Keratinocyte (primary cell): ENCODE results near the gene HPCAL1. TPM values are rescaled to one million over a fixed set of nuclear protein-coding genes. Genes with fewer than 3 reads are reported as not detected.

Source experiments
- DNase-seq: peaks from one replicate; pipeline ENCODE4 v3.0.0-alpha.2; 2011; ENCODE audit warnings: low read depth, missing footprints, low spot score
- FAIRE-seq: peaks from 2 replicates; lab custom pipeline; 2011; peaks lifted over from hg19 to GRCh38; lab: Jason Lieb, UNC
- H2AFZ ChIP-seq: 2 replicates; pipeline ENCODE4 v1.6.0; 2012; ENCODE audit warnings: low read length, control low read depth, inconsistent platforms; ENCODE audit not compliant: control insufficient read depth
- H3K27ac ChIP-seq: 2 replicates; pipeline ENCODE4 v1.5.1; 2011; ENCODE audit warnings: low read length; ENCODE audit not compliant: control insufficient read depth, insufficient read depth
- H3K27me3 ChIP-seq: 3 replicates; pipeline ENCODE4 v1.6.0; 2011; ENCODE audit warnings: low read length; ENCODE audit not compliant: control insufficient read depth, insufficient read depth; ENCODE audit errors: extremely low read depth
- H3K36me3 ChIP-seq, 2 experiments: 2 replicates in 1 of 2; 3 replicates in 1 of 2; pipeline ENCODE4 v1.5.1; 2011; ENCODE audit warnings: low read length in 2 of 2, mild to moderate bottlenecking in 1 of 2; ENCODE audit not compliant: control insufficient read depth in 2 of 2, insufficient read depth in 2 of 2; ENCODE audit errors: extremely low read depth in 1 of 2
- H3K4me1 ChIP-seq: 3 replicates; pipeline ENCODE4 v1.5.1; 2011; ENCODE audit warnings: low read length; ENCODE audit not compliant: control insufficient read depth, insufficient read depth; ENCODE audit errors: extremely low read depth
- H3K4me2 ChIP-seq: 3 replicates; pipeline ENCODE4 v1.6.0; 2011; ENCODE audit warnings: low read depth, low read length; ENCODE audit not compliant: control insufficient read depth, insufficient read depth; ENCODE audit errors: extremely low read depth
- H3K4me3 ChIP-seq, 3 experiments: fragments of 200-600 bp in 1 of 3; sonication (generic) in 1 of 3; 2 replicates in 2 of 3; 3 replicates in 1 of 3; pipeline ENCODE4 v1.5.1; 2011 to 2016; ENCODE audit warnings: low read length in 3 of 3, mild to moderate bottlenecking in 3 of 3, control low read depth in 2 of 3, inconsistent platforms in 1 of 3, low read depth in 1 of 3, mixed read lengths in 1 of 3, mixed run types in 1 of 3, moderate library complexity in 1 of 3; ENCODE audit not compliant: control insufficient read depth in 2 of 3, insufficient read depth in 2 of 3; ENCODE audit errors: extremely low read depth in 1 of 3
- H3K79me2 ChIP-seq: 2 replicates; pipeline ENCODE4 v1.6.0; 2012; ENCODE audit warnings: low read length; ENCODE audit not compliant: control insufficient read depth, insufficient read depth
- H3K9ac ChIP-seq: 3 replicates; pipeline ENCODE4 v1.6.0; 2011; ENCODE audit warnings: low read length; ENCODE audit not compliant: control insufficient read depth, insufficient read depth; ENCODE audit errors: extremely low read depth
- H3K9me1 ChIP-seq: 3 replicates; pipeline ENCODE4 v1.6.0; 2011; ENCODE audit warnings: low read length; ENCODE audit not compliant: control insufficient read depth, insufficient read depth; ENCODE audit errors: extremely low read depth
- H3K9me3 ChIP-seq: 2 replicates; pipeline ENCODE4 v1.5.1; 2012; ENCODE audit warnings: low read depth, low read length; ENCODE audit not compliant: control insufficient read depth
- H4K20me1 ChIP-seq: 3 replicates; pipeline ENCODE4 v1.6.0; 2011; ENCODE audit warnings: low read length; ENCODE audit not compliant: control insufficient read depth, insufficient read depth; ENCODE audit errors: extremely low read depth
- EZH2 ChIP-seq: IDR thresholded peaks from one replicate; pipeline ENCODE4 v1.6.1; 2012; ENCODE audit warnings: inconsistent platforms, mild to moderate bottlenecking, low read length, moderate library complexity
- dilution Hi-C: fragments of 300-500 bp; cut with MboI; formaldehyde crosslinking; loops from one replicate; pipeline ENCODE4 v1.7.0; 2020; ENCODE audit warnings: low sequenced_read_pairs; ENCODE audit not compliant: extremely low pct_ligation_motif_present
- polyA plus RNA-seq, 5 experiments: library from polyadenylated mRNA; depleted of rRNA in 3 of 5; stranded (reverse) in 3 of 5; stranded (forward) in 1 of 5; unstranded in 1 of 5; fragments of >200 nt; gene quantifications; 1 replicate in 1 of 5; 2 replicates in 3 of 5; 3 replicates in 1 of 5; pipeline versions ENCODE4 v1.2.1 to v1.2.3, GENCODE V29; 2011 to 2012; ENCODE audit warnings: missing spikeins in 2 of 5, low read depth in 1 of 5, low replicate concordance in 1 of 5
- TF ChIP-seq, protein P1 (sequence below), 3 experiments: IDR thresholded peaks in 1 of 3; conservative IDR thresholded peaks in 1 of 3; optimal IDR thresholded peaks in 1 of 3; 2 replicates in 2 of 3; 3 replicates in 1 of 3; pipeline versions ENCODE3 to v1.5.1; 2011; ENCODE audit warnings: low read length in 3 of 3, mild to moderate bottlenecking in 3 of 3, moderate library complexity in 2 of 3, control low read depth in 1 of 3, inconsistent platforms in 1 of 3; ENCODE audit not compliant: insufficient read depth in 2 of 3; ENCODE audit errors: extremely low read depth in 1 of 3

HPCAL1 gene
- polyA plus RNA-seq, 1 donor (not counting 4 experiments of a cell fraction or from before 2014, with no cell fraction given), result 18.0 TPM

DNA sequence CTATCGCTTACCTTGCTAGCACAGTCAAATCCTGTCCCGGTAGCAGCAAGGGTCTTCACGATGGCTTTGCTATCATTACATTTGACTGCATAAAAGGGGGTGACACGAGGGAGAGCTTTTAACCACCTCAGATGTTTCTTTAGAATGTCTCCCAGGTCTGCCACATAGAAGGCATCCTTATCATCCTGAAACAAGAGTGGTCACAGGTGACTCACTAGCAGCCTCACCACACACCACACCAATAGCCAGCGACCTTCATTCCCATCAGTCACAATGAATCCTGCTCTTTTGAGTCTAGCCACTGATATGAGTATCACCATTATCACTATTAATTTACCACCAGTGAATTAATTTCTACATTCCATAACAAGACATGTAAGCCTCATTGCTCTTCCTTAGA is 141.8 kb downstream of the HPCAL1 start:
- peaks cover 19% of the 10 kb centered on the region for H3K79me2 ChIP-seq
- no peak overlapping the region for H2AFZ ChIP-seq
- no peaks in the 10 kb centered on the region for H3K9me3 ChIP-seq
- H4K20me1 ChIP-seq, result peaks cover 19% of the 10 kb centered on the region
- DNase-seq (no peak), FAIRE-seq (no peak)
- no peaks in the 10 kb centered on the region for H3K27me3 ChIP-seq
- H3K36me3 ChIP-seq, result peaks cover 33 to 58% of the 10 kb centered on the region in 2 experiments
- H3K4me3 ChIP-seq, result no peak overlapping the region
- dilution Hi-C loops, result no loop called here
- no peak overlapping the region for H3K4me2 ChIP-seq
- no peak overlapping the region for H3K9ac ChIP-seq
- H3K4me1 ChIP-seq, result peaks cover 14% of the 10 kb centered on the region
- no peak for TF ChIP-seq EZH2
- TF ChIP-seq, protein P1, sequence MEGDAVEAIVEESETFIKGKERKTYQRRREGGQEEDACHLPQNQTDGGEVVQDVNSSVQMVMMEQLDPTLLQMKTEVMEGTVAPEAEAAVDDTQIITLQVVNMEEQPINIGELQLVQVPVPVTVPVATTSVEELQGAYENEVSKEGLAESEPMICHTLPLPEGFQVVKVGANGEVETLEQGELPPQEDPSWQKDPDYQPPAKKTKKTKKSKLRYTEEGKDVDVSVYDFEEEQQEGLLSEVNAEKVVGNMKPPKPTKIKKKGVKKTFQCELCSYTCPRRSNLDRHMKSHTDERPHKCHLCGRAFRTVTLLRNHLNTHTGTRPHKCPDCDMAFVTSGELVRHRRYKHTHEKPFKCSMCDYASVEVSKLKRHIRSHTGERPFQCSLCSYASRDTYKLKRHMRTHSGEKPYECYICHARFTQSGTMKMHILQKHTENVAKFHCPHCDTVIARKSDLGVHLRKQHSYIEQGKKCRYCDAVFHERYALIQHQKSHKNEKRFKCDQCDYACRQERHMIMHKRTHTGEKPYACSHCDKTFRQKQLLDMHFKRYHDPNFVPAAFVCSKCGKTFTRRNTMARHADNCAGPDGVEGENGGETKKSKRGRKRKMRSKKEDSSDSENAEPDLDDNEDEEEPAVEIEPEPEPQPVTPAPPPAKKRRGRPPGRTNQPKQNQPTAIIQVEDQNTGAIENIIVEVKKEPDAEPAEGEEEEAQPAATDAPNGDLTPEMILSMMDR (optimal IDR thresholded peaks at IDR 0.05 in 1 of 3, IDR thresholded peaks at IDR 0.05 in 1 of 3, conservative IDR thresholded peaks at IDR 0.05 in 1 of 3; ENCODE audit: extremely low read depth in 1 of 3, insufficient read depth in 2 of 3, low read length in 3 of 3), result no peak
- no peak overlapping the region for H3K27ac ChIP-seq
- H3K9me1 ChIP-seq, result peaks cover 2% of the 10 kb centered on the region

DNA sequence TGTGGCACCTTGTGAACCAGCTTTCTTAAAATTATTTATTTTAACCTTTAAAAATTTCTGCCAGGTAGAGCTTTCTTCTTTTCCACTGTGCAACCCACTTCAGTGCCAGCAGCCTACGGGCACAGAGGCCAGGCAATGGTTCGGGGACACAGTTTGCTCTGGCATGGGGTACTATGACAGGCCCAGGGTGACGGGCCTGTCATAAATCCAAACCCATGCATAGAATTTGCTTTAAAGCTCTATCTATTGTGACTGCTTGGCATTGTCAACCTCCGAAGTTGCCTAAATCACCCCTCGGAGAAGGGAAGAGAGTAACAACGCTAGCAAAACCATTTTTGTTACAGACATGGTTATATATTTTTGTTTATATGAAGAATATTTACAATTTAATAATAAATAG is 143.9 kb downstream of the HPCAL1 start:
- FAIRE-seq (no peak), DNase-seq (no peak)
- peak overlapping the region; percentile 67 for H3K9ac ChIP-seq
- no peaks in the 10 kb centered on the region for H3K27me3 ChIP-seq
- peak overlapping the region; percentile 72 for H3K4me2 ChIP-seq
- peaks cover 19% of the 10 kb centered on the region for H4K20me1 ChIP-seq
- no peak for TF ChIP-seq EZH2
- TF ChIP-seq, protein P1 (optimal IDR thresholded peaks at IDR 0.05 in 1 of 3, IDR thresholded peaks at IDR 0.05 in 1 of 3, conservative IDR thresholded peaks at IDR 0.05 in 1 of 3; ENCODE audit: extremely low read depth in 1 of 3, insufficient read depth in 2 of 3, low read length in 3 of 3), result no peak
- peaks cover 20 to 37% of the 10 kb centered on the region in 2 experiments for H3K36me3 ChIP-seq
- no peak overlapping the region for H2AFZ ChIP-seq
- dilution Hi-C loops, result no loop called here
- H3K9me1 ChIP-seq, result peaks cover 2% of the 10 kb centered on the region
- H3K79me2 ChIP-seq, result peaks cover 19% of the 10 kb centered on the region
- H3K4me3 ChIP-seq, result peak overlapping the region; percentile 40 to 72 (median 52)
- peak overlapping the region; percentile 45 for H3K27ac ChIP-seq
- no peaks in the 10 kb centered on the region for H3K9me3 ChIP-seq
- peaks cover 17% of the 10 kb centered on the region for H3K4me1 ChIP-seq
